ENCODE measurements around the gene ZAR1L.

GRCh38 chr13:32354040-32354439 is 38.9 kb upstream of the ZAR1L start:
- TF ChIP-seq EZH2 (IDR thresholded peaks at IDR 0.05; ENCODE audit: borderline replicate concordance, low read depth, low read length, severe bottlenecking) (no peak), CTCF (IDR thresholded peaks at IDR 0.05; ENCODE audit: borderline replicate concordance, extremely low read depth, low read length, poor library complexity, severe bottlenecking) (no peak)

All from DND-41 (cell line).